ENCODE data around the gene UMAD1. TPM values are rescaled to one million over a fixed set of nuclear protein-coding genes. Genes with fewer than 3 reads are reported as not detected.

UMAD1 gene
- total and polyA plus RNA-seq, 2 of the 4 experiments (the other 2 are of a cell fraction), result 5.2 to 8.4 TPM

- no peak overlapping the region for H2BK15ac ChIP-seq (ENCODE audit: low read depth, low read length)
- intact Hi-C loops (cut with micrococcal nuclease) (no loop called here), dilution Hi-C loops (cut with HindIII; ENCODE audit: low sequenced_read_pairs, unreplicated experiment) (no loop called here), in situ Hi-C loops (cut with MboI; ENCODE audit: low sequenced_read_pairs) (no loop called here)
- ATAC-seq (ENCODE audit: low read depth) (no peak), DNase-seq (no peak)
- BruUV-seq (replicated peaks), result no TSS peak
- H3K27me3 ChIP-seq (ENCODE audit: control insufficient read depth, insufficient read depth, low read length), result no peaks in the 10 kb centered on the region
- H3K23ac ChIP-seq (ENCODE audit: low read depth, low read length), result no peak overlapping the region
- H3K36me3 ChIP-seq (ENCODE audit: control insufficient read depth, insufficient read depth, low read length), result no peaks in the 10 kb centered on the region
- no peak overlapping the region for H4K8ac ChIP-seq (ENCODE audit: low read depth in 2 of 2, low read length in 2 of 2)
- H3K4me3 ChIP-seq (ENCODE audit: insufficient read depth, low read depth, low read length), result no peak overlapping the region
- no peaks in the 10 kb centered on the region for H3K9me1 ChIP-seq (ENCODE audit: insufficient read depth, low read length)
- H2AK5ac ChIP-seq (ENCODE audit: low read depth, low read length), result no peak overlapping the region
- POLR2A ChIA-PET (ENCODE audit: unreplicated experiment), result no interaction called here
- no peak overlapping the region for H2BK20ac ChIP-seq (ENCODE audit: low read depth, low read length)
- no peak overlapping the region for H4K91ac ChIP-seq (ENCODE audit: insufficient read depth, low read depth, low read length)
- H3K4me2 ChIP-seq (ENCODE audit: low read depth, low read length), result no peak overlapping the region
- no peak overlapping the region for H2AK9ac ChIP-seq (replicated peaks; ENCODE audit: low read depth, low read length, poor library complexity)
- H3K14ac ChIP-seq (replicated peaks; ENCODE audit: low read depth, low read length), result no peak overlapping the region
- no peak overlapping the region for H3K9ac ChIP-seq (ENCODE audit: low read depth, low read length)
- TF ChIP-seq FOS (IDR thresholded peaks at IDR 0.05; ENCODE audit: low read depth, low read length), result no peak
- TF ChIP-seq RAD21 (IDR thresholded peaks at IDR 0.05; ENCODE audit: low read length), result no peak
- no peak for TF ChIP-seq ELK1 (IDR thresholded peaks at IDR 0.05; ENCODE audit: borderline replicate concordance, low read depth, low read length)
- TF ChIP-seq CEBPB (IDR thresholded peaks at IDR 0.05; ENCODE audit: low read depth, low read length), result no peak
- no peak for TF ChIP-seq NFE2L2 (IDR thresholded peaks at IDR 0.05; ENCODE audit: low read depth, low read length)
- TF ChIP-seq BHLHE40 (IDR thresholded peaks at IDR 0.05; ENCODE audit: low read depth, low read length), result no peak
- no peak for TF ChIP-seq MAZ (IDR thresholded peaks at IDR 0.05; ENCODE audit: borderline replicate concordance, low read depth, low read length)
- TF ChIP-seq MXI1 (IDR thresholded peaks at IDR 0.05; ENCODE audit: borderline replicate concordance, low read depth, low read length), result no peak
- TF ChIP-seq POLR2A (IDR thresholded peaks at IDR 0.05; ENCODE audit: low read depth, low read length), result no peak
- TF ChIP-seq USF2 (IDR thresholded peaks at IDR 0.05; ENCODE audit: low read depth, low read length), result no peak
- no peak for TF ChIP-seq CTCF (conservative IDR thresholded peaks at IDR 0.05; ENCODE audit: low read depth, low read length)
- no peak for TF ChIP-seq MAFK (IDR thresholded peaks at IDR 0.05; ENCODE audit: low read depth, low read length)
- no peak for TF ChIP-seq RFX5 (IDR thresholded peaks at IDR 0.05; ENCODE audit: low read depth, low read length)
- no peak for TF ChIP-seq SMC3 (IDR thresholded peaks at IDR 0.05; ENCODE audit: low read depth, low read length)
- TF ChIP-seq RCOR1 (IDR thresholded peaks at IDR 0.05; ENCODE audit: insufficient replicate concordance, low read length), result no peak
- no peak for TF ChIP-seq CHD1 (IDR thresholded peaks at IDR 0.05; ENCODE audit: low read depth, low read length)
- H4K5ac ChIP-seq (ENCODE audit: low read depth, low read length), result no peak overlapping the region
- H3K4ac ChIP-seq (ENCODE audit: low read depth, low read length), result no peak overlapping the region
- no peaks in the 10 kb centered on the region for H3K79me1 ChIP-seq (ENCODE audit: low read depth in 1 of 2, low read length in 2 of 2)
- no peak overlapping the region for H3K18ac ChIP-seq (ENCODE audit: low read depth, low read length)
- no peak overlapping the region for H2BK5ac ChIP-seq (ENCODE audit: low read depth, low read length, poor library complexity, severe bottlenecking)
- no peak overlapping the region for H3K56ac ChIP-seq (ENCODE audit: extremely low read depth, insufficient read depth, low read length)
- H4K20me1 ChIP-seq (ENCODE audit: insufficient read depth, low read length), result no peaks in the 10 kb centered on the region
- H3K4me1 ChIP-seq (ENCODE audit: control insufficient read depth, insufficient read depth, low read length), result no peaks in the 10 kb centered on the region
- CTCF ChIA-PET, result no interaction called here
- H3K9me3 ChIP-seq (ENCODE audit: control insufficient read depth, insufficient read depth, low read length), result no peaks in the 10 kb centered on the region
- no peak overlapping the region for H2BK120ac ChIP-seq (ENCODE audit: low read depth, low read length)
- no peak overlapping the region for H3K27ac ChIP-seq (ENCODE audit: insufficient read depth, low read length)
- H2AFZ ChIP-seq (replicated peaks; ENCODE audit: low read length, poor library complexity), result no peak overlapping the region
Measured at GRCh38 chr7:7924303-7924702, 283.8 kb downstream of the UMAD1 start.
